Neuronal stem cell (in vitro differentiated cells): ENCODE data around the gene PTPN23.

ENCODE experiments used
- DNase-seq: peaks from one replicate; pipeline ENCODE4 v3.0.0-alpha.2; 2013; ENCODE audit warnings: low spot score
- H2AFZ ChIP-seq: one replicate; pipeline ENCODE4 v1.6.1; 2013; ENCODE audit warnings: mild to moderate bottlenecking, low read length, inconsistent platforms
- H2AK5ac ChIP-seq: 2 replicates; pipeline ENCODE4 v1.6.1; 2013; ENCODE audit warnings: low read depth, mild to moderate bottlenecking, inconsistent platforms, low read length, moderate library complexity, mixed read lengths
- H2BK120ac ChIP-seq: 2 replicates; pipeline ENCODE4 v1.6.1; 2013; ENCODE audit warnings: low read depth, mild to moderate bottlenecking, inconsistent platforms, low read length, moderate library complexity, mixed read lengths
- H2BK12ac ChIP-seq: one replicate; pipeline ENCODE4 v1.6.1; 2013; ENCODE audit warnings: low read length, inconsistent platforms
- H2BK15ac ChIP-seq: 2 replicates; pipeline ENCODE4 v1.6.1; 2013; ENCODE audit warnings: mild to moderate bottlenecking, low read length, inconsistent platforms, mixed read lengths
- H2BK5ac ChIP-seq: one replicate; pipeline ENCODE4 v1.6.1; 2013; ENCODE audit warnings: inconsistent platforms, mild to moderate bottlenecking, low read length, moderate library complexity
- H3K14ac ChIP-seq: one replicate; pipeline ENCODE4 v1.6.1; 2013; ENCODE audit warnings: low read length, inconsistent platforms
- H3K18ac ChIP-seq: 2 replicates; pipeline ENCODE4 v1.6.1; 2013; ENCODE audit warnings: low read length, inconsistent platforms
- H3K23ac ChIP-seq: 2 replicates; pipeline ENCODE4 v1.6.1; 2013; ENCODE audit warnings: low read depth, mild to moderate bottlenecking, mixed read lengths, low read length, inconsistent platforms; ENCODE audit not compliant: poor library complexity
- H3K27ac ChIP-seq: replicated peaks from 3 replicates; pipeline ENCODE4 v1.5.1; 2013; ENCODE audit warnings: low read length, inconsistent platforms
- H3K27me3 ChIP-seq, 3 experiments: 2 replicates each; pipeline ENCODE4 v1.6.1; 2013; ENCODE audit warnings: low read length in 3 of 3, mild to moderate bottlenecking in 2 of 3, inconsistent platforms in 1 of 3, low read depth in 1 of 3, mixed read lengths in 1 of 3, moderate library complexity in 1 of 3; ENCODE audit not compliant: control insufficient read depth in 3 of 3, insufficient read depth in 3 of 3
- H3K36me3 ChIP-seq, 2 donors: replicated peaks in 1 of 2; 2 replicates each; pipeline ENCODE4 v1.6.1; 2013; ENCODE audit warnings: low read length in 2 of 2; ENCODE audit not compliant: control insufficient read depth in 2 of 2, insufficient read depth in 2 of 2
- H3K4ac ChIP-seq: 2 replicates; pipeline ENCODE4 v1.6.1; 2013; ENCODE audit warnings: inconsistent platforms, mild to moderate bottlenecking, low read length, moderate library complexity
- H3K4me1 ChIP-seq, 2 donors: 1 replicate in 1 of 2; 2 replicates in 1 of 2; pipeline ENCODE4 v1.6.1; 2013; ENCODE audit warnings: low read length in 2 of 2, low read depth in 1 of 2; ENCODE audit not compliant: control insufficient read depth in 2 of 2, insufficient read depth in 1 of 2
- H3K4me2 ChIP-seq: one replicate; pipeline ENCODE4 v1.6.1; 2013; ENCODE audit warnings: mild to moderate bottlenecking, low read length, inconsistent platforms; ENCODE audit not compliant: insufficient read depth, poor library complexity, severe bottlenecking
- H3K4me3 ChIP-seq, 2 donors: 2 replicates each; pipeline ENCODE4 v1.5.1; 2013; ENCODE audit warnings: low read length in 2 of 2, mild to moderate bottlenecking in 2 of 2, inconsistent platforms in 1 of 2, moderate library complexity in 1 of 2
- H3K79me1 ChIP-seq: one replicate; pipeline ENCODE4 v1.6.1; 2013; ENCODE audit warnings: low read depth, mild to moderate bottlenecking, inconsistent platforms, low read length, moderate library complexity
- H3K9ac ChIP-seq: one replicate; pipeline ENCODE4 v1.6.1; 2013; ENCODE audit warnings: mild to moderate bottlenecking, low read depth, low read length, inconsistent platforms; ENCODE audit not compliant: poor library complexity
- H3K9me3 ChIP-seq, 2 donors: replicated peaks in 1 of 2; 2 replicates each; pipeline versions ENCODE3 to v1.6.1; 2013; ENCODE audit warnings: low read length in 2 of 2, mild to moderate bottlenecking in 2 of 2, inconsistent platforms in 1 of 2, low read depth in 1 of 2, mixed read lengths in 1 of 2, moderate library complexity in 1 of 2; ENCODE audit not compliant: control insufficient read depth in 2 of 2, insufficient read depth in 1 of 2
- H4K8ac ChIP-seq: one replicate; pipeline ENCODE4 v1.6.1; 2013; ENCODE audit warnings: low read depth, mild to moderate bottlenecking, inconsistent platforms, low read length, moderate library complexity
- H4K91ac ChIP-seq: one replicate; pipeline ENCODE4 v1.6.1; 2013; ENCODE audit warnings: low read length, low read depth, mild to moderate bottlenecking, inconsistent platforms; ENCODE audit not compliant: poor library complexity
- WGBS, 2 donors: extraction: QIAGEN DNeasy Blood & Tissue Kit; methylation state at CpG; one replicate each; pipeline ENCODE4 v1.1.7; 2013; ENCODE audit warnings: missing lambda C conversion rate in 2 of 2, mixed read lengths in 1 of 2; ENCODE audit not compliant: insufficient read length in 2 of 2, insufficient replicate concordance in 1 of 2; ENCODE audit errors: extremely low coverage in 2 of 2; 5-methylcytosine and 5-hydroxymethylcytosine counted together

Gene PTPN23

GRCh38 chr3:47378869-47379268 lies 2.0 kb upstream of the PTPN23 start:
- Histone ChIP-seq H2BK120ac (no peak overlapping the region), H3K4me3 (no peak overlapping the region), H3K9ac (no peak overlapping the region), H4K8ac (no peak overlapping the region), H3K27ac (no peak overlapping the region), H3K18ac (no peak overlapping the region), H3K4me2 (no peak overlapping the region), H3K36me3 (peaks cover 0 to 10% of the 10 kb centered on the region in 2 donors), H4K91ac (no peak overlapping the region), H2BK15ac (no peak overlapping the region), H2BK12ac (no peak overlapping the region), H3K27me3 (no peaks in the 10 kb centered on the region), H3K4me1 (peaks cover 5 to 6% of the 10 kb centered on the region in 2 donors), H3K23ac (no peak overlapping the region), H2BK5ac (no peak overlapping the region), H3K4ac (no peak overlapping the region), H3K79me1 (peaks cover 3% of the 10 kb centered on the region), H3K14ac (no peak overlapping the region), H2AFZ (no peak overlapping the region), H3K9me3 (no peaks in the 10 kb centered on the region), H2AK5ac (no peak overlapping the region)
- no peak for DNase-seq

GRCh38 chr3:47379411-47379899 lies 1.4 kb upstream of the PTPN23 start:
- no peak overlapping the region for H3K9ac ChIP-seq
- H3K27ac ChIP-seq = no peak overlapping the region
- no peaks in the 10 kb centered on the region for H3K27me3 ChIP-seq
- WGBS, 2 donors = no CpG with 5 or more reads among the region's 19 CpGs
- H4K8ac ChIP-seq = no peak overlapping the region
- no peak for DNase-seq
- no peak overlapping the region for H3K23ac ChIP-seq
- H3K4me3 ChIP-seq = peak overlapping the region in 1 of 2 donors; percentile 81
- H2AFZ ChIP-seq = peak overlapping the region; percentile 93
- H3K9me3 ChIP-seq = no peaks in the 10 kb centered on the region
- peaks cover 3% of the 10 kb centered on the region for H3K79me1 ChIP-seq
- H3K4me2 ChIP-seq = no peak overlapping the region
- no peak overlapping the region for H3K18ac ChIP-seq
- H2BK5ac ChIP-seq = no peak overlapping the region
- H3K4me1 ChIP-seq = peaks cover 5 to 6% of the 10 kb centered on the region in 2 donors
- no peak overlapping the region for H2BK15ac ChIP-seq
- H3K36me3 ChIP-seq = peaks cover 0 to 11% of the 10 kb centered on the region in 2 donors
- H3K4ac ChIP-seq = no peak overlapping the region
- no peak overlapping the region for H2AK5ac ChIP-seq
- H2BK12ac ChIP-seq = no peak overlapping the region
- no peak overlapping the region for H2BK120ac ChIP-seq
- no peak overlapping the region for H3K14ac ChIP-seq
- no peak overlapping the region for H4K91ac ChIP-seq

- Histone ChIP-seq H3K9me3 (no peaks in the 10 kb centered on the region), H3K14ac (no peak overlapping the region), H3K4ac (peak overlapping the region; percentile 30), H2BK12ac (no peak overlapping the region), H2AFZ (peak overlapping the region; percentile 93), H3K4me1 (peaks cover 5 to 6% of the 10 kb centered on the region in 2 donors), H4K91ac (no peak overlapping the region), H3K4me3 (peak overlapping the region; percentile 81 to 90), H3K36me3 (peaks cover 0 to 14% of the 10 kb centered on the region in 2 donors), H4K8ac (no peak overlapping the region), H2AK5ac (peak overlapping the region; percentile 66), H2BK15ac (peak overlapping the region; percentile 38), H3K27me3 (no peaks in the 10 kb centered on the region), H3K18ac (peak overlapping the region; percentile 97), H2BK120ac (no peak overlapping the region), H3K27ac (peak overlapping the region; percentile 32), H3K23ac (peak overlapping the region; percentile 97), H3K9ac (peak overlapping the region; percentile 97), H3K79me1 (peaks cover 3% of the 10 kb centered on the region), H2BK5ac (no peak overlapping the region), H3K4me2 (peak overlapping the region; percentile 76)
- no peak for DNase-seq
- no CpG with 5 or more reads among the region's 23 CpGs for WGBS, 2 donors
Measured at GRCh38 chr3:47380026-47380600, 708 bp upstream of the PTPN23 start.

- Histone ChIP-seq H2BK5ac (no peak overlapping the region), H2BK120ac (no peak overlapping the region), H3K23ac (peak overlapping the region; percentile 97), H2BK12ac (no peak overlapping the region), H4K91ac (peak overlapping the region; percentile 56), H3K4ac (no peak overlapping the region), H3K27me3 (no peaks in the 10 kb centered on the region), H3K79me1 (peaks cover 4% of the 10 kb centered on the region), H3K4me3 (peak overlapping the region; percentile 81 to 95), H2AK5ac (no peak overlapping the region), H3K9ac (peak overlapping the region; percentile 93), H3K4me2 (peak overlapping the region; percentile 72), H3K36me3 (peaks cover 0 to 26% of the 10 kb centered on the region in 2 donors), H3K14ac (peak overlapping the region; percentile 28), H2BK15ac (no peak overlapping the region), H3K9me3 (no peaks in the 10 kb centered on the region), H3K27ac (peak overlapping the region; percentile 33), H2AFZ (peak overlapping the region; percentile 89), H3K4me1 (peaks cover 5 to 6% of the 10 kb centered on the region in 2 donors), H4K8ac (peak overlapping the region; percentile 45), H3K18ac (peak overlapping the region; percentile 96)
- WGBS, 2 donors = no CpG with 5 or more reads among the region's 44 CpGs
- DNase-seq = peak; percentile 77
Measured at GRCh38 chr3:47381317-47382157, 716 bp downstream of the PTPN23 start.
